HCEC 1CT (cell line): ENCODE results near the gene ACAN.

ENCODE experiments used
- DNase-seq: peaks from one replicate; pipeline ENCODE4 v3.0.0-alpha.2; 2017

ACAN gene

GRCh38 chr15:88803241-88803919 lies at the start of gene ACAN:
Gene ACAN, plus strand, starts transcription at chr15:88803436. Its CDS starts 32,771 bp downstream, at chr15:88836207.
- no peak for DNase-seq

GRCh38 chr15:88756521-88756920 lies 46.7 kb upstream of the ACAN start:
- no peak for DNase-seq

GRCh38 chr15:88756921-88757320 lies 46.3 kb upstream of the ACAN start:
- DNase-seq, result no peak

- DNase-seq, result no peak
Measured at GRCh38 chr15:88759872-88760271, 43.4 kb upstream of the ACAN start.

GRCh38 chr15:88764448-88764847 lies 38.8 kb upstream of the ACAN start:
- no peak for DNase-seq

- DNase-seq, result no peak
Measured at GRCh38 chr15:88765212-88765611, 38.0 kb upstream of the ACAN start.

GRCh38 chr15:88769161-88769971 lies 33.9 kb upstream of the ACAN start:
- DNase-seq, result no peak

- DNase-seq, result no peak
Measured at GRCh38 chr15:88775776-88776175, 27.5 kb upstream of the ACAN start.

- DNase-seq, result no peak
Measured at GRCh38 chr15:88776646-88777045, 26.6 kb upstream of the ACAN start.

GRCh38 chr15:88779944-88780343 lies 23.3 kb upstream of the ACAN start:
- DNase-seq, result no peak

GRCh38 chr15:88782465-88782864 lies 20.8 kb upstream of the ACAN start:
- no peak for DNase-seq

GRCh38 chr15:88785217-88785616 lies 18.0 kb upstream of the ACAN start:
- DNase-seq, result no peak

- DNase-seq, result no peak
Measured at GRCh38 chr15:88788036-88788435, 15.2 kb upstream of the ACAN start.

GRCh38 chr15:88788816-88789215 lies 14.4 kb upstream of the ACAN start:
- no peak for DNase-seq

GRCh38 chr15:88790486-88790885 lies 12.8 kb upstream of the ACAN start:
- DNase-seq, result no peak

GRCh38 chr15:88791637-88792036 lies 11.6 kb upstream of the ACAN start:
- no peak for DNase-seq

GRCh38 chr15:88792342-88793282 lies 10.6 kb upstream of the ACAN start:
- no peak for DNase-seq

- DNase-seq, result no peak
Measured at GRCh38 chr15:88794001-88794400, 9.2 kb upstream of the ACAN start.

GRCh38 chr15:88797663-88798339 lies 5.4 kb upstream of the ACAN start:
- no peak for DNase-seq

GRCh38 chr15:88799341-88799740 lies 3.9 kb upstream of the ACAN start:
- DNase-seq, result no peak

- peak; percentile 38 for DNase-seq
Measured at GRCh38 chr15:88800026-88800425, 3.2 kb upstream of the ACAN start.

- no peak for DNase-seq
Measured at GRCh38 chr15:88800738-88801137, 2.5 kb upstream of the ACAN start.
